ENCODE results near the gene OR4D1.

GRCh38 chr17:58205936-58206335 lies 57.8 kb downstream of the OR4D1 start:
- TF ChIP-seq CTCF (IDR thresholded peaks at IDR 0.05; ENCODE audit: insufficient read depth, low read length, poor library complexity, severe bottlenecking) (no peak), EZH2phosphoT487 (conservative IDR thresholded peaks at IDR 0.05; ENCODE audit: low read length) (no peak)
